GM12874 (cell line): Measurements from ENCODE around the gene ABCC2.

Source experiments
- CTCF ChIP-seq: IDR thresholded peaks from 2 replicates; pipeline ENCODE4 v1.5.1; 2011; ENCODE audit warnings: low read depth, mild to moderate bottlenecking, control low read depth, low read length, moderate library complexity; ENCODE audit not compliant: insufficient read depth

ABCC2 gene

DNA sequence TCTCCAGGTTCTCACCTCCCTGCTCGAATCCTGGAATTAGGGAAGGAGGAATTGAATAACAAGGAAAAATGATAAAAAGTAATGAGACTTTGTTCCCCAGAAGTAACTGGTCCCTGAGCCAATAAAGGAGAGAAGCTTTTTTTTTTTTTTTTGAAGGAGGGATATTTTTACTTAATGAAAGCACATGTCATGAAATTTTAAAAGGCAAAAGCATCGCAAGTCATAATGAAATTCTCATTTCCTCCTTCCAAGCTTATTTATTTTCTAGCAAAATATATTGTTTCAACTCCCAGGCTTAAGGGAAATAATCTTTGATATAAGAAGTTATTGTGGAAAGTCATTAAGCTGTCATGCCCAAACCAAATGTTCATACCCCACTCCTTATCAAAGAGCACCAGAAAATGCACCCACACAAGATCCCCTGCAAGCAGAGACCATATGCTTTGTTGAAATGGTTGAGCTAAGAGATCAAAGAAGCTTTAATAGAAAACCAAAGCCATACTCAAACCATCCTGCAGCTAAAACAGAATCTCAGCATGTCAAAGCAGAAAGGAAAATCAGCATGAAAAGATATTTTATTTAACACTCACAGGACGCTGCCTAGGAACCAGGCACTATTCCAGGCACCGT lies 16.7 kb upstream of the ABCC2 start:
- TF ChIP-seq CTCF, result no peak

DNA sequence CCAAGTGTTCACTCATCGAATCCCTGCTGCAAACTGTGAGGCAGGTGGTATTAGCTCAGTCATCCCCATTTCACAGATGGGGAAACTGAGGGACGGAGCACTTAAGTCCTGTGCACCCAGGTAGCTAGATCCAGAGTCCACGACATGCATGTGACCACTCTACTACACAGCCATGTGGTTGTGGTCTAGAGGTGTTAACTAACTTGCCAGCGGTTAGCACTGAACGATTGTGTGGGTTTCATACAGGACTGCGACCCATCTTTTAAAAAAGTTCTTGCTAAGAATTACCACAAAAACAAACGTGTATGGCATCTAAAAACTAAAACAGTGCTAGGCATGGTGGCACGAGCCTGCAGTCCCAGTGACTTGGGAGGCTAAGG lies 16.1 kb upstream of the ABCC2 start:
- no peak for TF ChIP-seq CTCF

- TF ChIP-seq CTCF, result no peak
These were observed 14.5 kb upstream of the ABCC2 start for GRCh38 chr10:99767901-99768300.

DNA sequence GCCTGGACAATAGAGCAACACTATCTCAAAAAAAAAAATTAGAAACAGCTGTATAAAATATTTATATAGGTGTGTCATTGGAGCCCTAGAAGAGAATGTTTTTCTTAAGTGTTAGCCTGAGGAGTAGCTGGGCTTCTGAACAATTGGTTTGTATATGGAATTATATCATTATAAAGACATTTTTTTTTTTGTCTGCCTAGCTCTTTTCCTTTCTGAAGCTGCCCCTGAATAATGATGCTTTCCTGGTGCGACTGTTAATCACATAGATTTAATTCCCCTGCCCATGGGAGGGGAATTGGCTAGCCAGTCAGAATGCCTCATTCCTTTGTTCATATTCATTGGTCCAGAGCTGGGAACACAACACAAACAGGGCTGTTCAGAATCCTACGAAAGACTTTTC lies 13.9 kb upstream of the ABCC2 start:
- no peak for TF ChIP-seq CTCF

DNA sequence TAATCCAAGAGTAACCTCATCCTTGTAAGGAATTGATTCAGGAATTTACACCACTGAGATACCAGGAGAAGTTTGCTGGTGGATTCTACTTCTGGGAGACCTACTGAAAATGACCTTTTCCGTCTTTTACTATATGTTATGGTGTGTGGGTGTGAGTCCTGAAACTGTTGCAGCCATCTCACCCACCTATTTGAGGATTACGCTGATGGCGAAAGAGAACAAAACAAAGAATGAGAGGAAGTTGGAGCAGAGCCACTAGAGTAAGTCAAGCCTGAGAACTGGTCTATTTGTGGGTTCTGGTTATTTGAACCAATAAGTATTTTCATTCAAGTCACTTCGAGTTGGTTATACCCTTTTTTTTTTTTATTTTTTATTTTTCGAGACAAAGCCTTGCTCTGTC lies 12.7 kb upstream of the ABCC2 start:
- no peak for TF ChIP-seq CTCF

DNA sequence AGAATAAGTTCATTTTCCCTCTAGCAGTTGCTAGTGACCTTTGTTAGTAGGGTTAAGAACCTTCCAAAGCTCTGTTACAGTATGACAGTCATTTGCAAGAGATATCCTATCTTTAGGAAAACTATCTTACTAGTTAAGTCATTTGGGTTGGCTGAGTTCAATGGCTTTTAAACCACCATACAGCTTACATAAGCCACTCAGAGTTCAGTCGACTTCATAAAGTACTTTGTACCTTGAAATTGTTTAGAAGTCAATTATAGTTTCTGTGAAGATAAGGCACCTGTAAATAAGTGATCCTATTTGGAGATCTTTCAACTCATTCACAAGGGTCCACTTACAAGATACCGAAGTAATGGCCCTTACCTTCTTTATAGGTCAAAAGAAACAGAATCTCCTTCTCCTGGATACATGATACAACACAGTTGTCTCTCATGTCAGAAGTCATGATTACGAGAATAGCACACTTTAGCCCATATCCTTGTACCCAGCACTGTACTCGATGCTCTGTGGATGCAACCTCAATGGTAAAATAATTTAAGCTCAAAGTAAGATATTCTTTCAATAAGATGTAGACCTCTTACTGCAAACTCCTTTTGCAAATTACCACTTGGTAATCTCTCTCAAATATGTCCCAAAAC lies 11.9 kb upstream of the ABCC2 start:
- no peak for TF ChIP-seq CTCF

DNA sequence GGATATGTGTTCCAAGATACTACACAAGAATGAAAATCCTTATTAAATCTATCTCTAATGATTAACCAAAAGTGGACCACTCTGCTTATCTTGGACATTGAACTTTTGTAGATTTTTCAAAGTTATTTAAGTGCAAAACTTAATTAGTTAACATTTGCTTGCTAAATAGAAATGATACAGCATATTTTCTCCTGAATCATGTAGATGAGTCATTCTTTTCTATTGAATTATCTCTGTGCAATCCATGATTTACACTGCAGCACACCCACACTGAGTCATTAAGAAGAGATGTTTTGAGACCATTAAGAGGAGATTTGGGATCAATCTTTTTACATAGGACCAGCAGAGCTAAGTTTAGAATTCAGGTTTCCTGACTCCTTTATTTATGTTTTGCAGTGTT lies 6.6 kb upstream of the ABCC2 start:
- no peak for TF ChIP-seq CTCF
